UCSD-AML1 (cell line): ENCODE measurements around the gene DIPK1A.
"Not testable (repeated sequence)": the region's sequence is repeated elsewhere in the genome, so short reads cannot be mapped to it uniquely, and the experiment has no call there.

Source experiments
- DNase-seq: peaks from one replicate; lab custom pipeline; 2025; ENCODE audit not compliant: unreplicated experiment; lab: John Stamatoyannopoulos, UW

DIPK1A gene

DNA sequence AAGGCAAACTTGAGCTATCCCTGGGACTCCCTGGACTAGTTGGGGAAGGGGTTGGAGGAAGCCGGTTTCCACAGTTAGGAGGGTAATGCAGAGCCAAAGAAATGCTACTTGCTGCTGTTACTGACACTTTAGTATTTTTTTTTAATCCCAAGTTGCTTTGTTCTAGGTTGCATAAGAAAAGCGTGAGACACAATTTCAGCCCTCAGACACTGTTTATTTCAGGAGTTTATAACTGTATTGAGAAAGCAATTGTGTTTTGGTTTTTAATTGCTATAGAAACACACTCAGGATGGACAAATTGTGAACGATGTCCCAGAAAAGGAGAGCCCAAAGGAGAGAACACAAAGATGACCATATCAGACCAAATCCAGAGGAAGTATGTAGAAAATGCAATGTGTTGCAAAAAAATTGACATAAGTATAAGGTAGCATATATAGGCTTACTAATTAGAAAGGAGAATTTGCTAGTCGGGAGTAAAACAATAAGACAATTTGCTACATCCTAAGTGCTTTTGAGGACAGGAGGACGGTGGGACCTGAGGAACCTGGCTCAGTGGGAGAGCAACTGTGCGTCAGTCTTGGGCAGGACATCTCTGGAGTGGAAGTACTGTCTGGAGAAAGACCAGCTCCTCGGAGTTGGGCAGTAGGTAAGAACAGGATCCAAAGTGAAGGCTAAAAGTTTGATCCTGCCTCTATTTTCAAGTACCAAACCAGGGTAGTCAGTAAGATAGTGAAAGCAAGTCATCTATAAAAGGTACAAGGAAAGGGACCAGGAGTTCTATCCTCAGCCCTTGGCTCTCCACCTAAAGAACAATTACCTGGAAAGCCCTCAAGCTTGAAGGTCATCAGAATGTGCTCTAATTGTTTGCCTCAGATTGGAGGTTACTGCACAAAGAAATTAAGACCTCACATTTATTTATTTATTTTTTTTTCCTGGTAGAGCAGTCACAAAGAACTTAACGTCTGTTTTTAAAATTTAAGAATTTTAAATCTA, 39.9 kb downstream of the DIPK1A start:
- no peak for DNase-seq

DNA sequence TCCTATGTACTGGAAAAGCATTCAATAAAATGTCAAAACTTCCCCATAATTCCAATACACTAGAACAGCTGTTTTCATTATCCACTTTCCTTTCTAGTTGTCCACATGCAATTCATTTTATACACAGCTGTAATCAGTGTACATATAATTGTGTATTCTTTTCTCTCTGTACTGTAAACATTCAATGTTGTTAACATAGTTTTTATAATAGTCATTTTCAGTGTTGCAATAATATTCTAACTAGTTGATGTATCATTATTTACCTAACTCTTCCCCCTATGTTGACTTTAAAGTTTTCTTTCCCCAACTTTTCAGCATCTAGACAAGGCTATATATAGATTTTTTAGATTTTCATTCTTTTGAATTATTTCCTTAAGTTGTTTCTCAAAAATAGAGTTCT, 44.4 kb downstream of the DIPK1A start:
- no peak for DNase-seq

DNA sequence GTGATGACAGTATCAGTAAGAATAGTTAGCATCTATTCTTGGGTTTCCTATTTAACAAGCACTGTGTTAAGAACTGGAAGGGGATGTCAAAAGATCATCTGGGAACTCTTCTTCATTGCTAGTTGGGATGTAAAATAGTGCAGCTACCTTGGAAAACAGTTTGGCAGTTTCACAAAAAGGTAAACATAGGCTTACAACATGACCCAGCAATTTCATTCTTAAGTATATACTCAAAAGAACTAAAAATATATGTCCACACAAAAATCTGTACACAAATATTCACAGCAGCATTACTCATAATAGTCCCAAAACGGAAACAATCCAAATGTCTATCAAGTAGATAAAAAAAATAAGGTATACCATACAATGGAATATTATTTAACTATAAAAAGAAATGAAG, 45.7 kb downstream of the DIPK1A start:
- DNase-seq: no peak

GRCh38 chr1:92913093-92913819, 48.0 kb downstream of the DIPK1A start:
- DNase-seq: no peak

DNA sequence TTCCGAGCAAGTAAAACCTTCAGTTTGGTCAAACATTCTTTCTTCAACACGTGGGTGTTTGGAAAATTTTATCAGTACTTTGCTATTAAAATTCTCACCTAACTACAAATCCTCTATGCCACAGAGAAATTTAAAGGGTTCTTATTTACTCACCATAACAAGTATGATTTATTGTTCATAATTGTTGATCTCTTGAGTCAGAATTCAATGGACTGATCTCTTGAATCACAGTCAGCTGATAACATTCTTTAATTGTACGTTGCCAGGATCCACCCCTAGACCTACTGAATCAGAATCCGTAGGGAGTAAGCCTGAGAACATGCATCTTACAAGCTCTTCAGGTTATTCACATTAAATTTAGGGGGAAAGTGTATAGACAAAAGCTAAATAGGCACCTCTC, 51.2 kb downstream of the DIPK1A start:
- no peak for DNase-seq

- no peak for DNase-seq
These were observed 51.9 kb downstream of the DIPK1A start for GRCh38 chr1:92909321-92909720.

- no peak for DNase-seq
These were observed 53.1 kb downstream of the DIPK1A start for GRCh38 chr1:92907949-92908684.

GRCh38 chr1:92903765-92904164, 57.5 kb downstream of the DIPK1A start:
- no peak for DNase-seq

DNA sequence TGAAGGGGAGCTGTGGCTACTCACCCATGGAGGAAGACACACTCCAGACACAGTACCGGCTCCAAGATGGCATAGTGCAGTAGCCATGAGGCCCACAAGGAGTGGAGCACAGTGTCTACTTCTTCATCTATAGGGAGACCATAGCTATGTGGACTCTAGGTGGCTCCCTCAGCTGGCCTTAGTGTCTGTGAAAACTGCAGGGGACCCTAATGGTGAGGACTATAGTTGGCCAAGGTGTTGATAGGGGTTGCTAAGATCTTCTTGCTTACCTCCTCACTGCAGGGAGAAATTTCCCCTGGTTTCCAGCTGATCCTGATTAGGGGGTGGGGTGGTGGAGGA, 58.9 kb downstream of the DIPK1A start:
- no peak for DNase-seq

- no peak for DNase-seq
These were observed 59.4 kb downstream of the DIPK1A start for GRCh38 chr1:92901699-92902405.

DNA sequence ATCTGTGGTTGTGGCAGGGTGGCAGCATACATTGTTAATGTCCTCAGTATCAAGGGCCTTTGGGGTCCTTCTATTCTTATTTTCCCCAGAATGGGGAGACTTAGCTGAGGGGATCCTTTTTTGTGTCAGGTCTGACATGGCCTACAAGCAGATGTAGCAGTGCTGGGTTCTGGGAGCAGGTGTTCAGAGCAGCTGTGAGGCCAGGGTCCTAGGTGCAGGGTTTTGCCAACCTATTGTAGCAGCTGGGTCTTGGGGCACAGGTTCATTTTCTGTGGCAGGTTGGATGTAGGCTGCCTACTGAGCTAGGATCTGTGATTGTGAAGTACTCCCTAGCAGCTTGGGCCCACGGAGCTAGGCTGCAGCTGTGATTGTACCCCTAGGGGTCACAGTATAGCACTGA, 60.1 kb downstream of the DIPK1A start:
- DNase-seq: no peak

DNA sequence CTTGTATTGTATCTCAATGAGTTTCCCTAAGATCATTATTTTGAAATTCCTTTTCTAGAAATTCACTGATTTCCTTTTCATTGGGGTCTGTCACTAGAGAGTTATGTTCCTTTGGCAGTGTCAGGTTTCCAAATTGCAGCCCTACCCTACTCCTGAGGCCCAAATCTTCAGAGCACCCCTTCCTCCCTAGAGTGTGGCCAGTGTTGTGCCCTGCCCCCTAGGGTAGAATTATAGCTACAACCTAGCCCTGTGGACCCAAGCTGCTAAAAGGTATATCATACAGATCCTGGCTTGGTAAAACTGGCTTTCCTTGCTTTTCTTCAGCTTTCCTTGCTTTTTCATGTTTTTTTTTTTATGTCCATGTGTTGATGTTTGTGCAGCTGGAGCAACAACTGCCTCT, 60.7 kb downstream of the DIPK1A start:
- no peak for DNase-seq

DNA sequence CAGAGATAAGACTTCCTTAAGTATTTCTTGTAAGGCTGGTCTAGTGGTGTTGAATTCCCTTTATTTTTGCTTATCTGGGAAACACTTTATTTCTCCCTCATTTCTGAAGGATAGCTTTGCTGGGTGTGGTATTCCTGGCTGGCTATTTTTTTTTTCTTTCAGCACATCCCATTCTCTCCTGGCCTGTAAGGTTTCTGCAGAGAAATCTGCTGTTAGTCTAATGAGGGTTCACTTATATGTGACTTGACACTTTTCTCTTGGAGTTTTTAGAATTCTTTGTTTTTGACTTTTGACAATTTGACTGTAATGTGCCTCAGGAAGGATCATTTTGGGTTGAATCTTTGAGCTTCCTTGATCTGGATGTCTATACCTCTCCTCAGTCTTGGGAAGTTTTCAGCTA, 61.5 kb downstream of the DIPK1A start:
- DNase-seq: no peak

GRCh38 chr1:92898053-92898452, 63.2 kb downstream of the DIPK1A start:
- not testable (repeated sequence) for DNase-seq

DNA sequence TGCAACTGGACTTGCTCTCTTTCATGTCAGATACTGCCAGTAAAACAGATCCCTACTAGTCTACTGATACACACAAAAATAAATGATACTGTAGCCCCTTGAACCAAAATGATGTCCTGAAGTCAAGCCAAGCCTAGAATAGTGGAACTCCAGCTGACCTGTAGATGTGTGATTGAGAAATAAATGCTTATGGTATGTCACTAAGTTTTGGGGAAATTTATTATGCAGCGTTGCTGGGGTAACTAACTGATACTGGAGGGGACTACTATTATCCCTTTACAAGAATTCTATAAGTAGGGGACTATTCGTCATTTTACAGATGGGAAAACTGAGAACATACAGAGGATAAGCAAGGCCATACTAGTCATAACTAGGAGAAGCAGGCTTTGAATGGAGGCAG, 73.8 kb downstream of the DIPK1A start:
- DNase-seq: no peak

- no peak for DNase-seq
These were observed 74.3 kb downstream of the DIPK1A start for GRCh38 chr1:92886886-92887419.

- DNase-seq: no peak
These were observed 77.1 kb downstream of the DIPK1A start for GRCh38 chr1:92884195-92884594.

- DNase-seq: no peak
These were observed 78.0 kb downstream of the DIPK1A start for GRCh38 chr1:92883297-92883696.

DNA sequence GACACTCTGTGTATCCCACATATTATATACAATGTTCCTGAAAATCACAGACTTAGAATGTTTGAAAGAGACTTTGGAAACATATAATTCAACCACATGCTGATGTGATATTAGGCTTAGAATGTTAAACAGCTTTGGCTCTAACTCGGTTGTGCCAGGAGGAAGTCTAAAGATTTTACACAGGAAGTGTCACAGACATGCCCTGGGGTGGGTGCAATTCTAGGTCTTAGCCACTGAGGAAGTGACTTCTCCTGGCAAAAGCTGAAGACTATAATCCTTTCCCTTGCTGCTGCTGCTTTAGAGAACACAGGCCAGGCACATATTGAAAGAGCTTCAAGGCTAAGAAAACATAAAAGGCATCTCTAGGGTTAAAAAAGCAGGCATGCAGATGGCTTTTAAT, 78.4 kb downstream of the DIPK1A start:
- no peak for DNase-seq

GRCh38 chr1:92881391-92881790, 79.9 kb downstream of the DIPK1A start:
- DNase-seq: no peak
